ENCODE results near the gene TMEM222. TPM values are rescaled to one million over a fixed set of nuclear protein-coding genes. Genes with fewer than 3 reads are reported as not detected.
A peak's percentile ranks its signal among the peaks of the same experiment; 100 is the strongest.

TMEM222 gene
- total and polyA plus RNA-seq, 10 of the 15 experiments (the other 5 are each of a cell fraction or from before 2014, with no cell fraction given): 3.8 to 43.5 (median 35.4) TPM

GRCh38 chr1:27359822-27360158 lies 37.8 kb downstream of the TMEM222 start (continued):
- TF ChIP-seq PKNOX1 (IDR thresholded peaks at IDR 0.05): peak; percentile 37

- ChIA-PET SMC1A (ENCODE audit: uncharacterized antibody, unreplicated experiment) (no interaction called here), RAD21 (ENCODE audit: unreplicated experiment) (interaction anchor here (0.9 to 1.1 kb wide), 3 partner anchors 9 to 35 kb away, joined by 3 to 6 read pairs (median 4); no protein-coding TSS in a partner anchor), CTCF (interaction anchor here (0.6 to 8.7 kb wide), 6 partner anchors 10 to 636 kb away, joined by 3 to 126 read pairs (median 4); partner anchors contain the start of genes AHDC1, CD164L2 and GPR3), POLR2A (no interaction called here)
- Histone ChIP-seq H3K4me1 (ENCODE audit: control insufficient read depth, insufficient read depth, low read length) (peaks cover 18% of the 10 kb centered on the region), H3K4me2 (ENCODE audit: control insufficient read depth, insufficient read depth) (peak overlapping the region; percentile 98), H3K4me3 (peak overlapping the region; percentile 57; the same call in 1 of the 2 replicates), H3K79me2 (ENCODE audit: control insufficient read depth, insufficient read depth, low read length) (no peaks in the 10 kb centered on the region), H3K9ac (ENCODE audit: control insufficient read depth, insufficient read depth, low read length) (no peak overlapping the region), H3K36me3 (ENCODE audit: control insufficient read depth in 2 of 2, insufficient read depth in 2 of 2, low read length in 1 of 2) (no peaks in the 10 kb centered on the region), H2AFZ (ENCODE audit: control insufficient read depth, low read depth, low read length) (peak overlapping the region; percentile 72), H3K27ac (ENCODE audit: control insufficient read depth, insufficient read depth) (no peak overlapping the region), H4K20me1 (ENCODE audit: control insufficient read depth, insufficient read depth) (no peaks in the 10 kb centered on the region), H3K9me3 (replicated peaks; ENCODE audit: control insufficient read depth, insufficient read depth, low read length) (no peaks in the 10 kb centered on the region), H3K27me3 (replicated peaks in 1 of 2; ENCODE audit: control insufficient read depth in 2 of 2, insufficient read depth in 2 of 2, low read length in 1 of 2) (no peaks in the 10 kb centered on the region; a peak in 1 of 4 replicates)
- no peak for FAIRE-seq
- BruUV-seq (replicated peaks): no TSS peak
- intact Hi-C loops (cut with micrococcal nuclease; ENCODE audit: unreplicated experiment) (no loop called here), in situ Hi-C loops (cut with MboI) (no loop called here)
- 9% methylated on average over 55 of the region's 71 CpGs for WGBS (ENCODE audit: insufficient coverage, insufficient replicate concordance, low lambda C conversion rate, missing lambda C conversion rate)
- DNase-seq (ENCODE audit: low read depth, low spot score): no peak
- peak; percentile 28 for ATAC-seq
- TF ChIP-seq IKZF1 (conservative IDR thresholded peaks at IDR 0.05): peak; percentile 67; the same call in 1 of the 2 replicates
- no peak for TF ChIP-seq ZNF217 (IDR thresholded peaks at IDR 0.05)
- no peak for TF ChIP-seq PRDM15 (CRISPR knock-in tag; IDR thresholded peaks at IDR 0.05)
- no peak for TF ChIP-seq CBX3 (IDR thresholded peaks at IDR 0.05; ENCODE audit: borderline replicate concordance, low read depth)
- TF ChIP-seq PAX5 (IDR thresholded peaks at IDR 0.05; ENCODE audit: borderline replicate concordance, low read depth, low read length): peak; percentile 71; the same call in 1 of the 2 replicates
- no peak for TF ChIP-seq HSF1 (IDR thresholded peaks at IDR 0.05; ENCODE audit: low read depth, low read length)
- peak; percentile 45; the same call in 1 of the 2 replicates for TF ChIP-seq BACH1 (IDR thresholded peaks at IDR 0.05; ENCODE audit: borderline replicate concordance)
- no peak for TF ChIP-seq NFYA (IDR thresholded peaks at IDR 0.05; ENCODE audit: borderline replicate concordance, low read depth, low read length)
- TF ChIP-seq NKRF (conservative IDR thresholded peaks at IDR 0.05): no peak
Measured at GRCh38 chr1:27360159-27361043, 38.4 kb downstream of the TMEM222 start.

Measured in GM12878 (cell line).